ENCODE data around the gene SNCAIP.

DNA sequence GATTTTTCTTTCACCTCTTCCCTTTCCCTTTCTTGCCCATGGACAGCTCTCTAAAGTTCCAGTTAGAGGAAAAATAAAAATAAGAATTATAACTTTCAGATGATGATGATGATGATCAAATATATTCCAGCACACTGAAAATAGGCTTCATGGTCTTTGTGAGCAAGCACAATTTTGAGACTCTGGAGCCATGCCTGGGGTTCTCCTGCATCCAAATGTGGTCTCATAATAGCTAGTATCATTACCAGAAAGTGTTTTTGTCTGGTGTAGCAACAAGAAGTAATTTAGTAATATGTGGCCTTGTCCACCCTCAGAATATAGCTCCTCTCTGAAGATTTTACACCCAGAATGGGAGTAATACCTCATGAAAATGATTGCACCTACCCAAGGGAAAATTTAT lies 150.4 kb downstream of the SNCAIP start:
- TF ChIP-seq, protein P1, sequence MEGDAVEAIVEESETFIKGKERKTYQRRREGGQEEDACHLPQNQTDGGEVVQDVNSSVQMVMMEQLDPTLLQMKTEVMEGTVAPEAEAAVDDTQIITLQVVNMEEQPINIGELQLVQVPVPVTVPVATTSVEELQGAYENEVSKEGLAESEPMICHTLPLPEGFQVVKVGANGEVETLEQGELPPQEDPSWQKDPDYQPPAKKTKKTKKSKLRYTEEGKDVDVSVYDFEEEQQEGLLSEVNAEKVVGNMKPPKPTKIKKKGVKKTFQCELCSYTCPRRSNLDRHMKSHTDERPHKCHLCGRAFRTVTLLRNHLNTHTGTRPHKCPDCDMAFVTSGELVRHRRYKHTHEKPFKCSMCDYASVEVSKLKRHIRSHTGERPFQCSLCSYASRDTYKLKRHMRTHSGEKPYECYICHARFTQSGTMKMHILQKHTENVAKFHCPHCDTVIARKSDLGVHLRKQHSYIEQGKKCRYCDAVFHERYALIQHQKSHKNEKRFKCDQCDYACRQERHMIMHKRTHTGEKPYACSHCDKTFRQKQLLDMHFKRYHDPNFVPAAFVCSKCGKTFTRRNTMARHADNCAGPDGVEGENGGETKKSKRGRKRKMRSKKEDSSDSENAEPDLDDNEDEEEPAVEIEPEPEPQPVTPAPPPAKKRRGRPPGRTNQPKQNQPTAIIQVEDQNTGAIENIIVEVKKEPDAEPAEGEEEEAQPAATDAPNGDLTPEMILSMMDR (IDR thresholded peaks at IDR 0.05): no peak
- no peak for TF ChIP-seq POLR2A (IDR thresholded peaks at IDR 0.05)

All from transverse colon (tissue), 3 donors.